ENCODE measurements around the gene ZNF740.
A peak's percentile ranks its signal among the peaks of the same experiment; 100 is the strongest.

ZNF740 gene

GRCh38 chr12:53219292-53219955, 38.9 kb downstream of the ZNF740 start:
- TF ChIP-seq EGR1 (IDR thresholded peaks at IDR 0.05) (no peak), TCF12 (IDR thresholded peaks at IDR 0.05; ENCODE audit: low read depth) (no peak)

- 0 out of 2 replicates have a peak, but pooled peaks have one; percentile 18 for TF ChIP-seq TAF1 (IDR thresholded peaks at IDR 0.05; ENCODE audit: low read depth)
- TF ChIP-seq CREB1 (IDR thresholded peaks at IDR 0.05; ENCODE audit: low read depth), result no peak
- TF ChIP-seq USF1 (IDR thresholded peaks at IDR 0.05), result peak; percentile 31; the same call in 1 of the 2 replicates
- TF ChIP-seq MAX (IDR thresholded peaks at IDR 0.05), result peak; percentile 39; the same call in 1 of the 2 replicates
- no peak for TF ChIP-seq FOXM1 (IDR thresholded peaks at IDR 0.05; ENCODE audit: borderline replicate concordance, low read depth)
These were observed 39.6 kb downstream of the ZNF740 start for GRCh38 chr12:53219956-53220693.

GRCh38 chr12:53220694-53221202, 40.2 kb downstream of the ZNF740 start:
- TF ChIP-seq NFIC (IDR thresholded peaks at IDR 0.05), result no peak
- TF ChIP-seq EP300 (IDR thresholded peaks at IDR 0.05; ENCODE audit: borderline replicate concordance), result peak; percentile 35; the same call in 1 of the 2 replicates
- TF ChIP-seq RAD21 (IDR thresholded peaks at IDR 0.05; ENCODE audit: low read depth), result no peak; the same call in 1 of the 2 replicates
- no peak for TF ChIP-seq ZBTB7A (IDR thresholded peaks at IDR 0.05; ENCODE audit: low read depth)
- TF ChIP-seq EGR1 (IDR thresholded peaks at IDR 0.05), result no peak; the same call in 1 of the 2 replicates
- TF ChIP-seq TEAD4 (IDR thresholded peaks at IDR 0.05), result peak; percentile 85
- no peak for TF ChIP-seq CREB1 (IDR thresholded peaks at IDR 0.05; ENCODE audit: low read depth)
- TF ChIP-seq TCF12 (IDR thresholded peaks at IDR 0.05; ENCODE audit: low read depth), result no peak; the same call in 1 of the 2 replicates
- TF ChIP-seq REST (IDR thresholded peaks at IDR 0.05; ENCODE audit: low read depth), result no peak
- TF ChIP-seq YY1 (IDR thresholded peaks at IDR 0.05; ENCODE audit: low read depth), result no peak

- no peak for TF ChIP-seq TEAD4 (IDR thresholded peaks at IDR 0.05)
- no peak for TF ChIP-seq CEBPB (IDR thresholded peaks at IDR 0.05)
- TF ChIP-seq MAX (IDR thresholded peaks at IDR 0.05), result peak; percentile 40; the same call in 1 of the 2 replicates
- no peak for TF ChIP-seq RAD21 (IDR thresholded peaks at IDR 0.05; ENCODE audit: low read depth)
- no peak; the same call in none of the 2 replicates for TF ChIP-seq NFIC (IDR thresholded peaks at IDR 0.05)
- peak; percentile 35 for TF ChIP-seq TAF1 (IDR thresholded peaks at IDR 0.05; ENCODE audit: low read depth)
- no peak for TF ChIP-seq FOXM1 (IDR thresholded peaks at IDR 0.05; ENCODE audit: borderline replicate concordance, low read depth)
- no peak; the same call in 1 of the 2 replicates for TF ChIP-seq REST (IDR thresholded peaks at IDR 0.05; ENCODE audit: low read depth)
- no peak for TF ChIP-seq USF1 (IDR thresholded peaks at IDR 0.05)
- 0 out of 2 replicates have a peak, but pooled peaks have one; percentile 26 for TF ChIP-seq CREB1 (IDR thresholded peaks at IDR 0.05; ENCODE audit: low read depth)
- TF ChIP-seq EGR1 (IDR thresholded peaks at IDR 0.05), result peak; percentile 33
- peak; percentile 99 for TF ChIP-seq ZBTB7A (IDR thresholded peaks at IDR 0.05; ENCODE audit: low read depth)
- TF ChIP-seq YY1 (IDR thresholded peaks at IDR 0.05; ENCODE audit: low read depth), result no peak
- no peak for TF ChIP-seq EP300 (IDR thresholded peaks at IDR 0.05; ENCODE audit: borderline replicate concordance)
- TF ChIP-seq TCF12 (IDR thresholded peaks at IDR 0.05; ENCODE audit: low read depth), result peak; percentile 47; the same call in 1 of the 2 replicates
These were observed 40.9 kb downstream of the ZNF740 start for GRCh38 chr12:53221203-53222080.

Measured in Ishikawa (cell line).